SJCRH30 (cell line): Measurements from ENCODE around the gene KIF21A. TPM values are rescaled to one million over a fixed set of nuclear protein-coding genes. Genes with fewer than 3 reads are reported as not detected.

Experiments
- DNase-seq, 2 experiments: peaks; one replicate each; pipeline ENCODE4 v3.0.0-alpha.2; 2015 to 2020
- H3K27ac ChIP-seq: fragments of 250-450 bp; sonication (Bioruptor Pico); 2 replicates; pipeline ENCODE4 v1.5.1; 2020; ENCODE audit warnings: mild to moderate bottlenecking, moderate library complexity
- H3K27me3 ChIP-seq: fragments of 250-450 bp; sonication (Bioruptor Pico); 2 replicates; pipeline ENCODE4 v1.5.1; 2020; ENCODE audit warnings: mild to moderate bottlenecking, moderate library complexity
- H3K36me3 ChIP-seq: fragments of 250-450 bp; sonication (Bioruptor Pico); 2 replicates; pipeline ENCODE4 v1.5.1; 2020; ENCODE audit warnings: mild to moderate bottlenecking, moderate library complexity
- H3K4me1 ChIP-seq: fragments of 250-450 bp; sonication (Bioruptor Pico); 2 replicates; pipeline ENCODE4 v1.5.1; 2020; ENCODE audit warnings: mild to moderate bottlenecking, moderate library complexity
- H3K4me3 ChIP-seq: fragments of 250-450 bp; sonication (Bioruptor Pico); 2 replicates; pipeline ENCODE4 v1.5.1; 2020; ENCODE audit warnings: mild to moderate bottlenecking, moderate library complexity
- H3K9me3 ChIP-seq: fragments of 250-450 bp; sonication (Bioruptor Pico); replicated peaks from 2 replicates; pipeline ENCODE4 v1.5.1; 2020; ENCODE audit warnings: mild to moderate bottlenecking, moderate library complexity
- total RNA-seq: library from RNA; depleted of rRNA; stranded (reverse); fragments of >200 nt; shearing (Covaris generic); gene quantifications from 2 replicates; pipeline ENCODE4 v1.2.3, GENCODE V29; 2014

KIF21A gene
- total RNA-seq, 1 experiment from 2014 or later: 0.28 TPM

- Histone ChIP-seq H3K27me3 (no peaks in the 10 kb centered on the region), H3K27ac (no peak overlapping the region), H3K9me3 (no peaks in the 10 kb centered on the region), H3K4me1 (no peaks in the 10 kb centered on the region), H3K4me3 (no peak overlapping the region), H3K36me3 (no peaks in the 10 kb centered on the region)
- DNase-seq: no peak
These were observed 28.8 kb downstream of the KIF21A start for GRCh38 chr12:39413836-39414771.

GRCh38 chr12:39412210-39412609 lies 30.7 kb downstream of the KIF21A start:
- no peak overlapping the region for H3K27ac ChIP-seq
- H3K27me3 ChIP-seq: no peaks in the 10 kb centered on the region
- no peaks in the 10 kb centered on the region for H3K9me3 ChIP-seq
- H3K4me1 ChIP-seq: no peaks in the 10 kb centered on the region
- H3K36me3 ChIP-seq: no peaks in the 10 kb centered on the region
- no peak for DNase-seq
- H3K4me3 ChIP-seq: no peak overlapping the region

- Histone ChIP-seq H3K4me3 (no peak overlapping the region), H3K36me3 (no peaks in the 10 kb centered on the region), H3K27ac (no peak overlapping the region), H3K9me3 (no peaks in the 10 kb centered on the region), H3K4me1 (no peaks in the 10 kb centered on the region), H3K27me3 (no peaks in the 10 kb centered on the region)
- no peak for DNase-seq
These were observed 36.7 kb downstream of the KIF21A start for GRCh38 chr12:39406262-39406661.

GRCh38 chr12:39405580-39405979 lies 37.3 kb downstream of the KIF21A start:
- DNase-seq: no peak
- Histone ChIP-seq H3K27me3 (no peaks in the 10 kb centered on the region), H3K9me3 (no peaks in the 10 kb centered on the region), H3K27ac (no peak overlapping the region), H3K4me3 (no peak overlapping the region), H3K36me3 (no peaks in the 10 kb centered on the region), H3K4me1 (no peaks in the 10 kb centered on the region)

- Histone ChIP-seq H3K4me3 (no peak overlapping the region), H3K27me3 (no peaks in the 10 kb centered on the region), H3K4me1 (no peaks in the 10 kb centered on the region), H3K9me3 (no peaks in the 10 kb centered on the region), H3K27ac (no peak overlapping the region), H3K36me3 (no peaks in the 10 kb centered on the region)
- no peak for DNase-seq
These were observed 38.9 kb downstream of the KIF21A start for GRCh38 chr12:39404000-39404399.

- no peak for DNase-seq
- no peaks in the 10 kb centered on the region for H3K4me1 ChIP-seq
- no peak overlapping the region for H3K4me3 ChIP-seq
- H3K27ac ChIP-seq: no peak overlapping the region
- no peaks in the 10 kb centered on the region for H3K9me3 ChIP-seq
- no peaks in the 10 kb centered on the region for H3K36me3 ChIP-seq
- H3K27me3 ChIP-seq: no peaks in the 10 kb centered on the region
These were observed 39.5 kb downstream of the KIF21A start for GRCh38 chr12:39403376-39403775.

GRCh38 chr12:39402922-39403321 lies 40.0 kb downstream of the KIF21A start:
- no peaks in the 10 kb centered on the region; the same call in 1 of the 2 replicates for H3K27me3 ChIP-seq
- H3K4me3 ChIP-seq: no peak overlapping the region
- H3K9me3 ChIP-seq: no peaks in the 10 kb centered on the region
- H3K36me3 ChIP-seq: no peaks in the 10 kb centered on the region
- no peak for DNase-seq
- no peak overlapping the region for H3K27ac ChIP-seq
- no peaks in the 10 kb centered on the region for H3K4me1 ChIP-seq

- Histone ChIP-seq H3K27me3 (no peaks in the 10 kb centered on the region; the same call in 1 of the 2 replicates), H3K4me3 (no peak overlapping the region), H3K4me1 (no peaks in the 10 kb centered on the region), H3K9me3 (no peaks in the 10 kb centered on the region), H3K36me3 (no peaks in the 10 kb centered on the region), H3K27ac (no peak overlapping the region)
- no peak for DNase-seq
These were observed 41.5 kb downstream of the KIF21A start for GRCh38 chr12:39401459-39401858.

GRCh38 chr12:39395866-39396265 lies 47.1 kb downstream of the KIF21A start:
- Histone ChIP-seq H3K4me3 (no peak overlapping the region), H3K36me3 (no peaks in the 10 kb centered on the region), H3K9me3 (no peaks in the 10 kb centered on the region), H3K4me1 (no peaks in the 10 kb centered on the region), H3K27ac (no peak overlapping the region), H3K27me3 (peaks cover 4% of the 10 kb centered on the region; the same call in 1 of the 2 replicates)
- no peak for DNase-seq

GRCh38 chr12:39393890-39394289 lies 49.0 kb downstream of the KIF21A start:
- no peak overlapping the region for H3K27ac ChIP-seq
- no peaks in the 10 kb centered on the region for H3K36me3 ChIP-seq
- no peak for DNase-seq
- H3K4me3 ChIP-seq: no peak overlapping the region
- H3K27me3 ChIP-seq: peaks cover 4% of the 10 kb centered on the region; the same call in 1 of the 2 replicates
- H3K4me1 ChIP-seq: no peaks in the 10 kb centered on the region
- H3K9me3 ChIP-seq: 0 out of 2 replicates have a peak, but pooled peaks cover 2% of the 10 kb centered on the region

GRCh38 chr12:39393179-39393578 lies 49.7 kb downstream of the KIF21A start:
- no peak overlapping the region for H3K27ac ChIP-seq
- H3K9me3 ChIP-seq: 0 out of 2 replicates have a peak, but pooled peaks cover 2% of the 10 kb centered on the region
- no peaks in the 10 kb centered on the region for H3K36me3 ChIP-seq
- no peak overlapping the region for H3K4me3 ChIP-seq
- H3K27me3 ChIP-seq: peaks cover 4% of the 10 kb centered on the region; the same call in 1 of the 2 replicates
- no peak for DNase-seq
- no peaks in the 10 kb centered on the region for H3K4me1 ChIP-seq

- H3K36me3 ChIP-seq: no peaks in the 10 kb centered on the region
- no peaks in the 10 kb centered on the region for H3K4me1 ChIP-seq
- no peak for DNase-seq
- peaks cover 4% of the 10 kb centered on the region; the same call in 1 of the 2 replicates for H3K27me3 ChIP-seq
- H3K9me3 ChIP-seq: 0 out of 2 replicates have a peak, but pooled peaks cover 2% of the 10 kb centered on the region
- H3K4me3 ChIP-seq: no peak overlapping the region
- H3K27ac ChIP-seq: no peak overlapping the region
These were observed 50.6 kb downstream of the KIF21A start for GRCh38 chr12:39392154-39392925.

GRCh38 chr12:39390752-39391151 lies 52.2 kb downstream of the KIF21A start:
- Histone ChIP-seq H3K27me3 (peaks cover 4% of the 10 kb centered on the region; the same call in 1 of the 2 replicates), H3K36me3 (no peaks in the 10 kb centered on the region), H3K4me1 (no peaks in the 10 kb centered on the region), H3K27ac (no peak overlapping the region), H3K9me3 (0 out of 2 replicates have a peak, but pooled peaks cover 2% of the 10 kb centered on the region), H3K4me3 (no peak overlapping the region)
- DNase-seq: no peak

GRCh38 chr12:39389399-39390150 lies 53.3 kb downstream of the KIF21A start:
- Histone ChIP-seq H3K4me1 (no peaks in the 10 kb centered on the region), H3K27me3 (peaks cover 4% of the 10 kb centered on the region; the same call in 1 of the 2 replicates), H3K4me3 (no peak overlapping the region), H3K27ac (no peak overlapping the region), H3K36me3 (no peaks in the 10 kb centered on the region), H3K9me3 (0 out of 2 replicates have a peak, but pooled peaks cover 2% of the 10 kb centered on the region)
- no peak for DNase-seq
